PFSK-1 (cell line): ENCODE results near the gene NRP1.

Experiments
- FOXP2 ChIP-seq: optimal IDR thresholded peaks from 2 replicates; pipeline ENCODE3; 2011; ENCODE audit warnings: borderline replicate concordance, control low read depth, inconsistent platforms; ENCODE audit not compliant: insufficient read depth; ENCODE audit errors: extremely low read length, extremely low read depth
- POLR2AphosphoS5 ChIP-seq: IDR thresholded peaks from 2 replicates; pipeline ENCODE4 v1.6.1; 2012; ENCODE audit warnings: low read depth, mild to moderate bottlenecking, control low read depth, low read length, moderate library complexity
- SIN3A ChIP-seq: IDR thresholded peaks from 2 replicates; pipeline ENCODE4 v1.6.1; 2012; ENCODE audit warnings: mild to moderate bottlenecking, low read length, moderate library complexity, borderline replicate concordance; ENCODE audit not compliant: insufficient read depth
- TAF1 ChIP-seq: IDR thresholded peaks from 2 replicates; pipeline ENCODE4 v1.6.1; 2012; ENCODE audit warnings: low read length, control low read depth, borderline replicate concordance; ENCODE audit not compliant: insufficient read depth
- TF ChIP-seq, protein P1 (sequence below), 2 experiments: IDR thresholded peaks; 2 replicates each; pipeline versions ENCODE4 v1.6.1 to v1.8.0; 2011 to 2012; ENCODE audit warnings: low read depth in 2 of 2, low read length in 2 of 2, control low read depth in 1 of 2, inconsistent platforms in 1 of 2, mild to moderate bottlenecking in 1 of 2, moderate library complexity in 1 of 2; ENCODE audit not compliant: insufficient read depth in 1 of 2

NRP1 gene

DNA sequence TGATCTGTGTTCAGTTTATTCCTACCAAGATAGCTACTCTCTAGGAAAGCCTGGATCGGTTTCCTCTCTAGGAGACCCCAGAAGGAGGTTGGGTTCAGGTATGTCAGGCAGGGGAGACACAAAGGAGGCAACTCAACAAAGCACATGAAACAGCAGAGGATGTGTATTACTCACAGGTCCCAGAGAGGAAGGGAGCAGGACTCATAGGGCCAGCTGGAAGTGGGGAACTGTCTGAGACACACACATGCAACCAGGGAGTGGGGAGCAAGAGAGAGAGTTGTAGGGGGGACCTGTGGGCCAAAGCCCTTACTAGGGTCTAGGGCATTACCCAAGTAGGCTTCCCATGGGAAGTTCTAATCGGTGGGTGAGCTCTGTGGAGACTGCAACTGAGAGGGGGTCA lies 10.2 kb upstream of the NRP1 start:
- no peak for TF ChIP-seq POLR2AphosphoS5
- no peak for TF ChIP-seq SIN3A
- no peak for TF ChIP-seq TAF1
- TF ChIP-seq, protein P1, sequence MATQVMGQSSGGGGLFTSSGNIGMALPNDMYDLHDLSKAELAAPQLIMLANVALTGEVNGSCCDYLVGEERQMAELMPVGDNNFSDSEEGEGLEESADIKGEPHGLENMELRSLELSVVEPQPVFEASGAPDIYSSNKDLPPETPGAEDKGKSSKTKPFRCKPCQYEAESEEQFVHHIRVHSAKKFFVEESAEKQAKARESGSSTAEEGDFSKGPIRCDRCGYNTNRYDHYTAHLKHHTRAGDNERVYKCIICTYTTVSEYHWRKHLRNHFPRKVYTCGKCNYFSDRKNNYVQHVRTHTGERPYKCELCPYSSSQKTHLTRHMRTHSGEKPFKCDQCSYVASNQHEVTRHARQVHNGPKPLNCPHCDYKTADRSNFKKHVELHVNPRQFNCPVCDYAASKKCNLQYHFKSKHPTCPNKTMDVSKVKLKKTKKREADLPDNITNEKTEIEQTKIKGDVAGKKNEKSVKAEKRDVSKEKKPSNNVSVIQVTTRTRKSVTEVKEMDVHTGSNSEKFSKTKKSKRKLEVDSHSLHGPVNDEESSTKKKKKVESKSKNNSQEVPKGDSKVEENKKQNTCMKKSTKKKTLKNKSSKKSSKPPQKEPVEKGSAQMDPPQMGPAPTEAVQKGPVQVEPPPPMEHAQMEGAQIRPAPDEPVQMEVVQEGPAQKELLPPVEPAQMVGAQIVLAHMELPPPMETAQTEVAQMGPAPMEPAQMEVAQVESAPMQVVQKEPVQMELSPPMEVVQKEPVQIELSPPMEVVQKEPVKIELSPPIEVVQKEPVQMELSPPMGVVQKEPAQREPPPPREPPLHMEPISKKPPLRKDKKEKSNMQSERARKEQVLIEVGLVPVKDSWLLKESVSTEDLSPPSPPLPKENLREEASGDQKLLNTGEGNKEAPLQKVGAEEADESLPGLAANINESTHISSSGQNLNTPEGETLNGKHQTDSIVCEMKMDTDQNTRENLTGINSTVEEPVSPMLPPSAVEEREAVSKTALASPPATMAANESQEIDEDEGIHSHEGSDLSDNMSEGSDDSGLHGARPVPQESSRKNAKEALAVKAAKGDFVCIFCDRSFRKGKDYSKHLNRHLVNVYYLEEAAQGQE (IDR thresholded peaks at IDR 0.05; ENCODE audit: insufficient read depth in 1 of 2, low read depth in 2 of 2, low read length in 2 of 2): no peak
- TF ChIP-seq FOXP2: no peak

DNA sequence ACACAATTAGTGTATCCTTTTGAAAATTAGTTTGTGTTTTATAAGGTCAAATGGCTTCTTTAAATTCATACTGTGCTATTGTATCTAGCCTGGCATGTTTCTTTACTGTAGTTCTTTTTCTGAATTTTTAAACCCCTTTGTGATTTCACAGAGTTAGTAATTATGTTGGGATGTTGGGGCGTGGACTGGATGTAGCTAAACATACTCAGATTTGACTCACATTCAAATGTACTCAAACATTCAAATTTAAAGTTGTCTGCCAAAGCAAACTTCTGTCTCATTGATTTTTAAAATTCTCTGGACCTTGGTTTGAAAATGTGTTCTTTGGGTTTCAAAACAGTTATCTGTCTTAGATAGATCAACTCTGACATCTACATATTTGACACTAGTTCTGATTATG lies 7.2 kb upstream of the NRP1 start:
- TF ChIP-seq FOXP2 (no peak), POLR2AphosphoS5 (no peak), TAF1 (no peak), SIN3A (no peak)
- TF ChIP-seq, protein P1 (IDR thresholded peaks at IDR 0.05; ENCODE audit: insufficient read depth in 1 of 2, low read depth in 2 of 2, low read length in 2 of 2): no peak

DNA sequence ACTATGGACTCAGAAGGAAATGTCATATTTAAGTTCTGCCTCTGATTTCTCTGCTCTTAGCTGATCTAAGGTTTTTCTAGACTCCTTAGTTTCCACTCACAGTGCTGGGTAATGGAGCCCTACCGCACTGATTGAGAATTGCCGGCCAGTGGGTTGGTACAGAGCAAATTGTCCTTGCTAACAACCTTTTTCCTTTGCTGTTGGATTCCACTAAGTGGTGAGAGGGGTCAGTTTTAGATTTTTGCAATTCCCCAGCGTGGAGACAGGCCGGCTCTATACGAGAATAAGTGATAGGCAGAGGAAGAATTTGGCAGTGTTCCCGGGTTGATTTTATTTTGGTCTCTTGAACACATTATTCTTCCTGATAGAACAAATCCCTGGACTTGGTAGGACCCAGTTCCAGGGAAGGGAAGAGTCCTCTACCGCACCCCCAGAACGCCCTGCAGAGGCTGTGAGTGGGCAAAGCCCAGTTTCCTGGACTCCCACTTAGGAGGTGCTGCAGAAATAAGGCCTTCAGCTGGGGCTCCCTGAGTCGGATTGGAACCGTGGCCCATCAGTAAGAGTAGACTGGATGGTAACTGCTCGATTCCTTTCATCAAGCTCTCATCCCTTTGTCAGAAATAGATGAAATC lies 3.0 kb upstream of the NRP1 start:
- no peak for TF ChIP-seq SIN3A
- TF ChIP-seq FOXP2: no peak
- TF ChIP-seq TAF1: no peak
- TF ChIP-seq, protein P1 (IDR thresholded peaks at IDR 0.05; ENCODE audit: insufficient read depth in 1 of 2, low read depth in 2 of 2, low read length in 2 of 2): no peak
- TF ChIP-seq POLR2AphosphoS5: no peak

DNA sequence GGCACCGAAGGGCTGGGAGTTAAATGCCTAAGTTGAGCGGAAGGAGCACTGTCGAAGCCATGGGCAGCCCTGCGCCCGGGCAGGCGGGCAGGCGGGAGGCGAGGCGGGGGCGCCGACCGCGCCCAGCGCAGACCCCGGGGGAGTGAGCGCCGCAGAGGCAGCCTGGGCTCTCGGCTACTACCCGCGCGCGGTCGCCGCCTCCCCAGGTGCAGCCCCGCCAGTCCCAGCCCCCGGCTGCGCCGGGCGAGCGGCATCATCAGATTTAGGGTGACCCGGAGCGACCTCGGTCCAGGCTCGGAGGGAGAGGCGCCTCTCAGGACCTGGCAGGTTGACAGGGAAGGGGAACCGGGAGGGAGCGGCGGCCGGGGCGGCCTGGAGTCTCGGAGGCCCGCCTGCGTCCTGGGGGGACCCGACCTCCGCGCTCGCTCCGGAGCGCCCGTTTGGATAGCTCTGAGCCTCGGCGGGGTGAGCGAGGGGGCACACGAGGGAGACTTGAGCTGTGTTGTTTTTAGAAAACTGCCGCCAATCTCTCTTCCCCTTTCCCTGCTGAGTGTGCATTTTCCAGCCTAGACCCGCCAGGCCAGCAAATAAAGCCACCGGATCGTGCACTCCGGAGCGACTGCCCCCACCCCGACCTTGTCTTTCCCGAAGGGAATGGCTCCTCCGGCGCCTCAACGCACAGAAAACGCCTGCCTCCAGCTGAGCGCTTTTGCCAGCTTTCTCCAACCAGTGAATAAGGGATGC lies 2.3 kb upstream of the NRP1 start:
- TF ChIP-seq TAF1 (no peak), FOXP2 (no peak), SIN3A (no peak), POLR2AphosphoS5 (no peak)
- TF ChIP-seq, protein P1 (IDR thresholded peaks at IDR 0.05; ENCODE audit: insufficient read depth in 1 of 2, low read depth in 2 of 2, low read length in 2 of 2): no peak

DNA sequence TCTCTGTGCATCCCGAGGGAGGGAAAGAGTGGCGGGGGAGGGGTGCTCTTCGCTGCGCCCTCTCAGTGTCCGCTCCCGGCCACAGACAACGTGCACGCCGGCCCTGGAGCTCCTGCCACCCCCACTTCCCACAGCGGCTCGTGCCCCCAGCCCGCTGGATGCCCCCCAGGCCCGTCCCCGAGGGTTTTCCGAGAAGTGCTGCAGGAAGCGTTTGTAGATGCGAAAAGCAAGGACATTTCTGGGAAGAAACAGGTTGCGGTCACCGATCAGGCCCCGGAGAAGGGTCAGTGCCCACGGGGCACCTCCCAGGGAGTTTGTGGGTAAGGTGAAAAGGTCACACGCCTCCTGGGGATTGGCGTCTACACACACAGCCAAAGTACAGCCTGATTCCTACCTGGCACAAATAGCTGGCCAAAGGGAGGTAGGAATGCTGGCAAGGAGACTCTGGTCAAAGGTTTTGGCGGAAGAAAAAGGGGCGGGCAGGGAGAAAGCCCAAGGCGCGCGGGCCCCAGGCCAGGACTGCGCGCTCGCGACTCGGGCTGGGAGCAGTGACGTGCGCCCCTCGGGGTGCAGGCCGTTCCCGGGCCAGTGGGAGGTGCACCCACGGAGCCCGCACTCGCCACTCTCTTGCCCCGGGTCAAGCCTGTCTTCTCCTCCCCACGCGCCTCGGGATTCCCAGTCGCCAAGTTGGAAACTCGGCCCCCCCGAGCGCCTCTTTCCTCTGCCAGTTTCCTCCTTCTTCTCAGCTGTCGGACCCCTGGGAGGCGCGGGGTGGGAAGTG lies 1.5 kb upstream of the NRP1 start:
- TF ChIP-seq, protein P1 (IDR thresholded peaks at IDR 0.05; ENCODE audit: insufficient read depth in 1 of 2, low read depth in 2 of 2, low read length in 2 of 2): no peak
- TF ChIP-seq FOXP2: no peak
